Astrocyte (in vitro differentiated cells and primary cell): Measurements from ENCODE around the gene EIF4ENIF1. TPM values are rescaled to one million over a fixed set of nuclear protein-coding genes. Genes with fewer than 3 reads are reported as not detected.

ENCODE experiments used
- DNase-seq: peaks from one replicate; pipeline ENCODE4 v3.0.0-alpha.2; 2010; ENCODE audit warnings: low read depth
- FAIRE-seq: peaks from 2 replicates; lab custom pipeline; 2011; peaks lifted over from hg19 to GRCh38; lab: Jason Lieb, UNC
- H2AFZ ChIP-seq: 2 replicates; pipeline ENCODE4 v1.6.0; 2012; ENCODE audit warnings: low read depth, low read length, inconsistent platforms
- H3K27ac ChIP-seq: 2 replicates; pipeline ENCODE4 v1.5.1; 2011; ENCODE audit warnings: low read depth, low read length, inconsistent platforms
- H3K27me3 ChIP-seq: 2 replicates; pipeline ENCODE4 v1.6.0; 2011; ENCODE audit warnings: low read length, inconsistent platforms; ENCODE audit not compliant: insufficient read depth
- H3K36me3 ChIP-seq: 2 replicates; pipeline ENCODE4 v1.5.1; 2011; ENCODE audit warnings: low read length, inconsistent platforms; ENCODE audit not compliant: insufficient read depth
- H3K4me1 ChIP-seq: 2 replicates; pipeline ENCODE4 v1.5.1; 2011; ENCODE audit warnings: low read length, inconsistent platforms; ENCODE audit not compliant: insufficient read depth
- H3K4me2 ChIP-seq: 2 replicates; pipeline ENCODE4 v1.6.0; 2012; ENCODE audit warnings: low read length, inconsistent platforms
- H3K4me3 ChIP-seq: 2 replicates; pipeline ENCODE4 v1.5.1; 2011; ENCODE audit warnings: low read depth, mild to moderate bottlenecking, low read length, inconsistent platforms; ENCODE audit not compliant: insufficient read depth
- H3K79me2 ChIP-seq: 2 replicates; pipeline ENCODE4 v1.6.0; 2012; ENCODE audit warnings: mild to moderate bottlenecking, low read length, inconsistent platforms; ENCODE audit not compliant: insufficient read depth
- H3K9ac ChIP-seq: 2 replicates; pipeline ENCODE4 v1.6.0; 2012; ENCODE audit warnings: mild to moderate bottlenecking, low read length, inconsistent platforms
- H3K9me3 ChIP-seq: 2 replicates; pipeline ENCODE4 v1.5.1; 2012; ENCODE audit warnings: low read depth, mild to moderate bottlenecking, low read length, inconsistent platforms; ENCODE audit not compliant: insufficient read depth
- H4K20me1 ChIP-seq: 2 replicates; pipeline ENCODE4 v1.6.0; 2012; ENCODE audit warnings: low read length, inconsistent platforms; ENCODE audit not compliant: insufficient read depth
- H3K27ac Mint-ChIP-seq: one replicate; pipeline ENCODE4 v1.8.0; 2021; ENCODE audit warnings: mild to moderate bottlenecking, mixed read lengths; ENCODE audit not compliant: unreplicated experiment
- H3K27me3 Mint-ChIP-seq: one replicate; pipeline ENCODE4 v1.8.0; 2021; ENCODE audit warnings: low read depth, mixed read lengths; ENCODE audit not compliant: unreplicated experiment
- H3K36me3 Mint-ChIP-seq: one replicate; pipeline ENCODE4 v1.8.0; 2021; ENCODE audit warnings: low read depth, mixed read lengths; ENCODE audit not compliant: unreplicated experiment
- H3K4me1 Mint-ChIP-seq: one replicate; pipeline ENCODE4 v1.8.0; 2021; ENCODE audit warnings: low read depth, mixed read lengths; ENCODE audit not compliant: unreplicated experiment
- H3K4me3 Mint-ChIP-seq: one replicate; pipeline ENCODE4 v1.8.0; 2021; ENCODE audit warnings: mild to moderate bottlenecking, moderate library complexity, mixed read lengths; ENCODE audit not compliant: unreplicated experiment
- H3K9me3 Mint-ChIP-seq: one replicate; pipeline ENCODE4 v1.8.0; 2021; ENCODE audit warnings: mild to moderate bottlenecking, mixed read lengths; ENCODE audit not compliant: unreplicated experiment
- CTCF ChIP-seq: IDR thresholded peaks from 2 replicates; pipeline ENCODE4 v1.5.1; 2011; ENCODE audit warnings: low read depth, mild to moderate bottlenecking, inconsistent platforms, low read length, moderate library complexity; ENCODE audit not compliant: insufficient read depth
- EZH2 ChIP-seq: IDR thresholded peaks from 2 replicates; pipeline ENCODE4 v1.6.1; 2012; ENCODE audit warnings: mild to moderate bottlenecking, low read length, inconsistent platforms; ENCODE audit not compliant: insufficient read depth
- total RNA-seq: library from RNA; stranded (reverse); gene quantifications from 2 replicates; pipeline ENCODE4 v1.2.1, GENCODE V29; 2021

Gene EIF4ENIF1
- total RNA-seq, 1 donor from 2014 or later = 27.0 TPM

- Histone ChIP-seq H3K79me2 (no peaks in the 10 kb centered on the region), H2AFZ (no peak overlapping the region), H3K9ac (no peak overlapping the region), H3K36me3 (peaks cover 43% of the 10 kb centered on the region), H3K4me1 (no peaks in the 10 kb centered on the region), H4K20me1 (peaks cover 7% of the 10 kb centered on the region), H3K4me3 (no peak overlapping the region), H3K27me3 (no peaks in the 10 kb centered on the region), H3K27ac (no peak overlapping the region), H3K9me3 (no peaks in the 10 kb centered on the region), H3K4me2 (no peak overlapping the region)
- no peak for FAIRE-seq
- Mint-ChIP-seq H3K4me1 (peaks cover 5% of the 10 kb centered on the region), H3K9me3 (no peaks in the 10 kb centered on the region), H3K27ac (no peak overlapping the region), H3K4me3 (no peak overlapping the region), H3K27me3 (no peaks in the 10 kb centered on the region), H3K36me3 (peaks cover 27% of the 10 kb centered on the region)
- DNase-seq = no peak
- no peak for TF ChIP-seq CTCF
- TF ChIP-seq EZH2 = no peak
Observed at GRCh38 chr22:31443516-31443915, 46.1 kb downstream of the EIF4ENIF1 start.

GRCh38 chr22:31442768-31443489, 46.7 kb downstream of the EIF4ENIF1 start:
- no peaks in the 10 kb centered on the region for H3K9me3 ChIP-seq
- Mint-ChIP-seq H3K9me3 (no peaks in the 10 kb centered on the region), H3K27ac (no peak overlapping the region), H3K36me3 (peaks cover 24% of the 10 kb centered on the region), H3K4me1 (no peaks in the 10 kb centered on the region), H3K27me3 (no peaks in the 10 kb centered on the region), H3K4me3 (no peak overlapping the region)
- H3K27me3 ChIP-seq = no peaks in the 10 kb centered on the region
- H3K36me3 ChIP-seq = peaks cover 49% of the 10 kb centered on the region
- no peak for DNase-seq
- H3K4me1 ChIP-seq = no peaks in the 10 kb centered on the region
- no peaks in the 10 kb centered on the region for H3K79me2 ChIP-seq
- FAIRE-seq = no peak
- no peak overlapping the region for H3K4me2 ChIP-seq
- H2AFZ ChIP-seq = no peak overlapping the region
- no peak overlapping the region for H3K9ac ChIP-seq
- TF ChIP-seq CTCF = no peak
- TF ChIP-seq EZH2 = no peak
- H3K4me3 ChIP-seq = no peak overlapping the region
- no peak overlapping the region for H3K27ac ChIP-seq
- H4K20me1 ChIP-seq = peaks cover 7% of the 10 kb centered on the region

GRCh38 chr22:31441652-31442051, 48.0 kb downstream of the EIF4ENIF1 start:
- no peaks in the 10 kb centered on the region for H3K4me1 Mint-ChIP-seq
- no peak overlapping the region for H3K9ac ChIP-seq
- H3K9me3 ChIP-seq = no peaks in the 10 kb centered on the region
- H3K4me1 ChIP-seq = no peaks in the 10 kb centered on the region
- no peak overlapping the region for H3K4me2 ChIP-seq
- peaks cover 24% of the 10 kb centered on the region for H3K36me3 Mint-ChIP-seq
- no peaks in the 10 kb centered on the region for H3K79me2 ChIP-seq
- no peaks in the 10 kb centered on the region for H3K9me3 Mint-ChIP-seq
- H3K36me3 ChIP-seq = peaks cover 59% of the 10 kb centered on the region
- peaks cover 11% of the 10 kb centered on the region for H4K20me1 ChIP-seq
- FAIRE-seq (no peak), DNase-seq (no peak)
- no peaks in the 10 kb centered on the region for H3K27me3 Mint-ChIP-seq
- H3K4me3 Mint-ChIP-seq = no peak overlapping the region
- H3K27me3 ChIP-seq = no peaks in the 10 kb centered on the region
- H3K27ac ChIP-seq = no peak overlapping the region
- no peak overlapping the region for H3K27ac Mint-ChIP-seq
- no peak overlapping the region for H2AFZ ChIP-seq
- TF ChIP-seq CTCF (no peak), EZH2 (no peak)
- H3K4me3 ChIP-seq = no peak overlapping the region
